ENCODE data around the gene TMPRSS6. TPM values are rescaled to one million over a fixed set of nuclear protein-coding genes. Genes with fewer than 3 reads are reported as not detected.

TMPRSS6 gene
- total and polyA plus RNA-seq, 11 donors = 0.91 TPM; not detected in 10

DNA sequence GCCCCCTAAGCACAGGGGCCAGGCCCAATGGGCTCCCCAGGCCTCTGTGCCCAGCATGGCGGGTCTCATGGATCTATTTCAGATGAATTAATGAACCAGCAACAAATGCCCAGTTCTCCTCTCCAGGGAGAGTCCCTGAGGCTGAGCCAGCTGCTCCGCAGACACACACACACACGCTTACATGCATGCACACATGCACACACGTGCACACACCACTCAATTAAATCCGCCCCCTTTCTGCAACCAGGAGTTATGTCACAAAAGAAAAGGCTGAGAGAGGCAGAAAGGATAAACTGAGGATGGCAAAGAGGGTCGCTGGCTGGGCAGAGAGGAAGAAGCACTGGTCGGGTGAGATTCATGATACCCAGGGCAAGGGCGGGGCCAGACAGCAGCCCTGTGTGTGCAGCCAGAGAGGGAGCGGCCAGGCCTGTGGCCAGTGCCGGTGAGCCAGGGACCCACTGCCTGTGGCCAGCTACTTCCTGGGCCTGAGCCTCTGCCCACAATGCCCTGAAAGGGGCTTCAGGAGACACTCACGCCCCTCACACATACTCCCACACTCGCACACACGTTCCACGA lies 20.4 kb upstream of the TMPRSS6 start:
- Histone ChIP-seq H3K4me3 (no peak overlapping the region), H3K27me3 (peaks cover 0 to 24% (median 5%) of the 10 kb centered on the region in 9 donors), H3K36me3 (no peaks in the 10 kb centered on the region), H3K9me3 (no peaks in the 10 kb centered on the region), H3K27ac (no peak overlapping the region), H3K4me1 (no peaks in the 10 kb centered on the region)
- TF ChIP-seq, protein P1, sequence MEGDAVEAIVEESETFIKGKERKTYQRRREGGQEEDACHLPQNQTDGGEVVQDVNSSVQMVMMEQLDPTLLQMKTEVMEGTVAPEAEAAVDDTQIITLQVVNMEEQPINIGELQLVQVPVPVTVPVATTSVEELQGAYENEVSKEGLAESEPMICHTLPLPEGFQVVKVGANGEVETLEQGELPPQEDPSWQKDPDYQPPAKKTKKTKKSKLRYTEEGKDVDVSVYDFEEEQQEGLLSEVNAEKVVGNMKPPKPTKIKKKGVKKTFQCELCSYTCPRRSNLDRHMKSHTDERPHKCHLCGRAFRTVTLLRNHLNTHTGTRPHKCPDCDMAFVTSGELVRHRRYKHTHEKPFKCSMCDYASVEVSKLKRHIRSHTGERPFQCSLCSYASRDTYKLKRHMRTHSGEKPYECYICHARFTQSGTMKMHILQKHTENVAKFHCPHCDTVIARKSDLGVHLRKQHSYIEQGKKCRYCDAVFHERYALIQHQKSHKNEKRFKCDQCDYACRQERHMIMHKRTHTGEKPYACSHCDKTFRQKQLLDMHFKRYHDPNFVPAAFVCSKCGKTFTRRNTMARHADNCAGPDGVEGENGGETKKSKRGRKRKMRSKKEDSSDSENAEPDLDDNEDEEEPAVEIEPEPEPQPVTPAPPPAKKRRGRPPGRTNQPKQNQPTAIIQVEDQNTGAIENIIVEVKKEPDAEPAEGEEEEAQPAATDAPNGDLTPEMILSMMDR (IDR thresholded peaks at IDR 0.05) = no peak
- TF ChIP-seq POLR2A (IDR thresholded peaks at IDR 0.05) = no peak
- DNase-seq (no peak), ATAC-seq (no peak)
- WGBS, 4 donors = 85 to 87% (median 86%) methylated on average over 10 to 14 of the region's 14 CpGs
- intact Hi-C loops (cut with DNase I) = loop anchor here in 1 of 10 donors (2.0 kb wide), 1 partner anchor 75 kb away; no protein-coding TSS in a partner anchor

DNA sequence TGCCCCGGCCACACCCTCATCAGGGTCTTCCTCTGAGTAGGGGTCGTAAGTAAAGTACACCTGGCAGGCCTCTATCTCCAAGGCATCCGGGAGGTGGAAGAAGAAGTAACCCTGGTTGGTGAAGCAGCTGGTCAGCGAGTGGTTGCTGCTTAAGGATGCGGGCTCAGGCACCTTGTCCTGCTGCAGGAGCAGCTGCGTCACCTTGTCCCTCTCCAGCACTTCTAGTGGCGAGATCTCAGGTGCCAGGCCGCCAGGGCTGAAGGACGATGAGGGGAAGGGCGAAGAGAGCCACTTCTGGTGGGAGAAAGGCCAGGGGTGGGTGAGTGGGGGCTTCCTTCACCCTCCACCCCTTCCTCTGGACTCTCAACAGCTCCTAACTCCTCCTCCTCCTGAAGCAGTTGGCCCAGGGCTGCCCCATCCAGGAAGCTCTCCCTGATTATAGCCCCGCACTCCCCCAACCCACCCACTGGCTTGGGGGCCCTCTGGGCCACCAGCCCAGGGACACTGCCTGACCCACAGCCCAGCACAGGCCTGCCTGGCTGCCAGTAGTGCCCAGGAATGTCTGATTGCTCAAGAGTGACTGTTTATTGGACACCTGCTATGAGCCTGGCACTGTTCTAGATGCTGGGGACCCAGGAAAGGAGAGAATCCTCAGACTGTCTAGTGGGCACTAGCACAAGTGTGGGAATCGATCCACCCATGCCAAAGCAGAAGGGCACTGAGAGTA lies 19.2 kb upstream of the TMPRSS6 start:
- peaks cover 0 to 24% (median 5%) of the 10 kb centered on the region in 9 donors for H3K27me3 ChIP-seq

DNA sequence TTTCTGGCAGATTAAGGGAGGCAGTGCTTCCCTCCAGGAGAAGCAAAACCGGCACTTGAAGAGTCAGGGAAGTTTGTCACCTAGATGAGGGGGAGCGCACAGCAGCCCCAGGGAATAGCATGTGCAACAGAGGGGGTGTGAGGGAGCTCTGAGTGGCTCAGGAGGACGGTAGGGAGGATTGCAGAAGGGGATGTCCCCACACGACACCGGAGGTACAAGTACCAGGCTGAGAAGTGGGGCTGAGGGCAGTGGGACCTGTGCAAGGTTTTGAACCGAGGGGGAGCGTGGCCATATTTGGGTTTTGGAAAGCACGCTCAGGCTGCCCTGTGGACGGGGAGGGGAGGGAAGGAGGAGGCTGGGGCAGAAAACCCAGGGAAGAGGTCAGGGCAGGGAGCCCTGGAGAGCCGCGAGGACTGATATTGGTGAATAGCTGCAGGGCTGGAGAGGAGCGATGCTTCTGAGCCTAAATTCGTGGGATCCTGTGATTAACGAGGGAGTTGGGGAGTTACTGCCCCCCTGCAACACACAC lies 17.9 kb upstream of the TMPRSS6 start:
- DNase-seq (no peak), ATAC-seq (no peak)
- WGBS, 4 donors = 47 to 62% (median 50%) methylated on average over 14 of the region's 14 CpGs
- H3K9me3 ChIP-seq = no peaks in the 10 kb centered on the region
- no peak overlapping the region for H3K27ac ChIP-seq
- TF ChIP-seq, protein P1 (IDR thresholded peaks at IDR 0.05) = no peak
- TF ChIP-seq POLR2A (IDR thresholded peaks at IDR 0.05) = no peak
- no peaks in the 10 kb centered on the region for H3K36me3 ChIP-seq
- no peak overlapping the region for H3K4me3 ChIP-seq
- peaks cover 0 to 3% (median 0%) of the 10 kb centered on the region in 12 donors for H3K4me1 ChIP-seq
- intact Hi-C loops (cut with DNase I) = no loop called here
- peaks cover 0 to 26% (median 5%) of the 10 kb centered on the region in 9 donors for H3K27me3 ChIP-seq

More for the DNA sequence above, 19.2 kb upstream of the TMPRSS6 start:
- intact Hi-C loops (cut with DNase I) = loop anchor here in 1 of 10 donors (2.0 kb wide), 1 partner anchor 76 kb away; no protein-coding TSS in a partner anchor
- DNase-seq (no peak), ATAC-seq (peak in 1 of 4 donors; percentile 26)
- Histone ChIP-seq H3K27ac (no peak overlapping the region), H3K4me1 (no peaks in the 10 kb centered on the region), H3K36me3 (no peaks in the 10 kb centered on the region), H3K9me3 (no peaks in the 10 kb centered on the region), H3K4me3 (no peak overlapping the region)
- 71 to 83% (median 78%) methylated on average over 10 to 12 of the region's 12 CpGs for WGBS, 4 donors
- no peak for TF ChIP-seq POLR2A (IDR thresholded peaks at IDR 0.05)
- TF ChIP-seq, protein P1 (IDR thresholded peaks at IDR 0.05) = no peak

DNA sequence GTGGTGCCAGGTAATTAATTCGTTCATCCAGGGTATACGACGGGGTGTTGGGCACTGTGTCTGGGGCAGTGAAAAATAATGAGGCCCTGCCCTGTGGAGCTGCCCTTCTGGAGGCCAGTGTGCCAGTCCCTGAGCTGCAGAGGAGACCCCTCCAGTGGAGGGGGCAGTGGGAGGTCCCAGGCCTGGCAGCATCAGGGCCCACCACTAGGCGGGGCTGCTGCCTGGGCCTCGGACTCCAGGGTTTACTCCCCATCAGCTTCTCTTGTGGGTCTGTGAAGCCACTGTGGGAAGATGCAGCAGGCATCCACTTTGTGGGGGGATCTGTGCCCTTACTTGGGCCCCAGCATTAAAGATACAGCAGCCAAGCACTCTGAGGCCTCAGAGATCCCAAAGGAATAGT lies 17.4 kb upstream of the TMPRSS6 start:
- H3K36me3 ChIP-seq = no peaks in the 10 kb centered on the region
- H3K27ac ChIP-seq = no peak overlapping the region
- H3K9me3 ChIP-seq = no peaks in the 10 kb centered on the region
- DNase-seq (no peak), ATAC-seq (no peak)
- 72 to 88% (median 77%) methylated on average over 3 to 5 of the region's 5 CpGs for WGBS, 4 donors
- peaks cover 0 to 30% (median 5%) of the 10 kb centered on the region in 9 donors for H3K27me3 ChIP-seq
- no peak for TF ChIP-seq POLR2A (IDR thresholded peaks at IDR 0.05)
- TF ChIP-seq, protein P1 (IDR thresholded peaks at IDR 0.05) = peak in 4 of 12 donors; percentile 6 to 22 (median 13)
- intact Hi-C loops (cut with DNase I) = no loop called here
- H3K4me3 ChIP-seq = no peak overlapping the region
- peaks cover 0 to 8% (median 0%) of the 10 kb centered on the region in 12 donors for H3K4me1 ChIP-seq

All from heart left ventricle (tissue), 16 donors.